ENCODE results near the gene DNTT. TPM values are rescaled to one million over a fixed set of nuclear protein-coding genes. Genes with fewer than 3 reads are reported as not detected.

The DNTT gene
- polyA plus RNA-seq, 1 donor from 2014 or later = not detected

DNA sequence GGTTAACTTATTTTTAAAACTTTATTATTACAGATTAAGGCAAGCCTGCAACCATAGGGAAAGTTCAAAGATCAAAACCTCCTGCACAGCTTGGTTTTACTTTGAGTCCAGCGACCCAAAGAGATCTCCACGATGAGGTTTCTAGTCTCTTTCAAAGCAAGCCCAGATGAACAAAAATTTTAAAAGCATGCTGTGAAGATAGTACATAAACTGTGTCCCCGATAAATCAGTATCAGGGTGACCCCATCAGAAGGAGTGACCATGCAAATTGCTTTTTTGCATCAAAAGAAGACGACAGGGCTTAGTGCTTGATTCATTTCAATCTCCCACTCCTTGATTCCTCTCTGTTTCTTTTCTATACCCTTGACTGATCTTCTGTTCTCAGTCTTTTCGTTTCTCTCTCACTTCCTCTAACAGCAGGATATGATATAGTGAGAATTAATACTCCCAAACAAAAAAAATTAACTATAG lies 16.0 kb upstream of the DNTT start:
- Histone ChIP-seq H4K20me1 (ENCODE audit: insufficient read depth) (no peaks in the 10 kb centered on the region), H3K27me3 (ENCODE audit: insufficient read depth, low read depth, low read length) (no peaks in the 10 kb centered on the region), H3K9ac (ENCODE audit: low read length) (no peak overlapping the region), H3K36me3 (ENCODE audit: insufficient read depth, low read length) (no peaks in the 10 kb centered on the region), H3K4me2 (ENCODE audit: low read length) (no peak overlapping the region), H3K27ac (ENCODE audit: low read length) (no peak overlapping the region), H2AFZ (ENCODE audit: low read depth, low read length) (no peak overlapping the region), H3K9me3 (ENCODE audit: low read length) (no peaks in the 10 kb centered on the region), H3F3A (ENCODE audit: insufficient read depth, low read length, poor library complexity, severe bottlenecking) (no peaks in the 10 kb centered on the region), H3K79me2 (replicated peaks; ENCODE audit: insufficient read depth, low read length) (no peaks in the 10 kb centered on the region), H3K4me3 (ENCODE audit: low read length) (no peak overlapping the region), H3K9me2 (ENCODE audit: insufficient read depth, low read length) (no peaks in the 10 kb centered on the region)
- TF ChIP-seq EZH2 (IDR thresholded peaks at IDR 0.05; ENCODE audit: borderline replicate concordance, insufficient read depth, low read length, poor library complexity, severe bottlenecking) = no peak
- TF ChIP-seq EP300 (conservative IDR thresholded peaks at IDR 0.05; ENCODE audit: poor library complexity, severe bottlenecking) = no peak

DNA sequence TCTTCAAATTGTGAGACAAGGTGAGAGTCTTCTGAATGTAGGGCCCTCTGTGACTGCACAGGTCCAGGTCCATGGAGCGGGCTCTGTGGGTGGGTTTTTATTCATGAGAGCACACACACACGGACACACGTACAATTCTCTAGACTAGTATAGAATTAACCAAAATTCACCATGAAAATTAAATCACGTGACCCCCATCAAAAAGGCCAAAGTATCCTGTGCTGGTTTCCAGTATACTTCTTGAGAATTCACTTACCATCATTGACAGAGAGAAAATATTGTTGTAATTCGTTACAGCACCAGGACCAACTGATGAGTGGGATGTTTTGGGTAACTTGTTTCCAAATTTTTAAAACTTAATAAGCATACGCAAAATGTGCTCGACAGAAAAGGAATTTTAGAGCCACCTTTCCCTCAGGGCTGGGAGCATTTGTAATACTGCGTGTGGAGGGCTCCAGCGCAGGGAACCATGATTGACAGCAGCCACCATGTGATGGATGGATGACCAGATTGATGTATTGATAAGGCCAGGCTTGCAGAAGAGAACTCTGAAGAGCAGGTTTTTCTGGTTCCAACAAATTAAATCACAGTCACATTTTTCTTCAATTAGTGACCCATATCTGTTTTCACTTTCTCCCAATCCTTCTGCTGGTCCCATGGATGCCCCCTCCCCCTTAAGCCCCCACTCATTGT lies 14.9 kb upstream of the DNTT start:
- Histone ChIP-seq H4K20me1 (ENCODE audit: insufficient read depth) (no peaks in the 10 kb centered on the region), H3K27me3 (ENCODE audit: insufficient read depth, low read depth, low read length) (no peaks in the 10 kb centered on the region), H3K27ac (ENCODE audit: low read length) (no peak overlapping the region), H2AFZ (ENCODE audit: low read depth, low read length) (no peak overlapping the region), H3K36me3 (ENCODE audit: insufficient read depth, low read length) (no peaks in the 10 kb centered on the region), H3K9me2 (ENCODE audit: insufficient read depth, low read length) (no peaks in the 10 kb centered on the region), H3F3A (ENCODE audit: insufficient read depth, low read length, poor library complexity, severe bottlenecking) (no peaks in the 10 kb centered on the region), H3K9ac (ENCODE audit: low read length) (no peak overlapping the region), H3K79me2 (replicated peaks; ENCODE audit: insufficient read depth, low read length) (no peaks in the 10 kb centered on the region), H3K4me3 (ENCODE audit: low read length) (no peak overlapping the region), H3K4me2 (ENCODE audit: low read length) (no peak overlapping the region), H3K9me3 (ENCODE audit: low read length) (no peaks in the 10 kb centered on the region)
- TF ChIP-seq, protein P1, sequence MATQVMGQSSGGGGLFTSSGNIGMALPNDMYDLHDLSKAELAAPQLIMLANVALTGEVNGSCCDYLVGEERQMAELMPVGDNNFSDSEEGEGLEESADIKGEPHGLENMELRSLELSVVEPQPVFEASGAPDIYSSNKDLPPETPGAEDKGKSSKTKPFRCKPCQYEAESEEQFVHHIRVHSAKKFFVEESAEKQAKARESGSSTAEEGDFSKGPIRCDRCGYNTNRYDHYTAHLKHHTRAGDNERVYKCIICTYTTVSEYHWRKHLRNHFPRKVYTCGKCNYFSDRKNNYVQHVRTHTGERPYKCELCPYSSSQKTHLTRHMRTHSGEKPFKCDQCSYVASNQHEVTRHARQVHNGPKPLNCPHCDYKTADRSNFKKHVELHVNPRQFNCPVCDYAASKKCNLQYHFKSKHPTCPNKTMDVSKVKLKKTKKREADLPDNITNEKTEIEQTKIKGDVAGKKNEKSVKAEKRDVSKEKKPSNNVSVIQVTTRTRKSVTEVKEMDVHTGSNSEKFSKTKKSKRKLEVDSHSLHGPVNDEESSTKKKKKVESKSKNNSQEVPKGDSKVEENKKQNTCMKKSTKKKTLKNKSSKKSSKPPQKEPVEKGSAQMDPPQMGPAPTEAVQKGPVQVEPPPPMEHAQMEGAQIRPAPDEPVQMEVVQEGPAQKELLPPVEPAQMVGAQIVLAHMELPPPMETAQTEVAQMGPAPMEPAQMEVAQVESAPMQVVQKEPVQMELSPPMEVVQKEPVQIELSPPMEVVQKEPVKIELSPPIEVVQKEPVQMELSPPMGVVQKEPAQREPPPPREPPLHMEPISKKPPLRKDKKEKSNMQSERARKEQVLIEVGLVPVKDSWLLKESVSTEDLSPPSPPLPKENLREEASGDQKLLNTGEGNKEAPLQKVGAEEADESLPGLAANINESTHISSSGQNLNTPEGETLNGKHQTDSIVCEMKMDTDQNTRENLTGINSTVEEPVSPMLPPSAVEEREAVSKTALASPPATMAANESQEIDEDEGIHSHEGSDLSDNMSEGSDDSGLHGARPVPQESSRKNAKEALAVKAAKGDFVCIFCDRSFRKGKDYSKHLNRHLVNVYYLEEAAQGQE (IDR thresholded peaks at IDR 0.05; ENCODE audit: borderline replicate concordance) = no peak
- TF ChIP-seq POLR2AphosphoS5 (IDR thresholded peaks at IDR 0.05) (no peak), MXI1 (conservative IDR thresholded peaks at IDR 0.05; ENCODE audit: poor library complexity, severe bottlenecking) (no peak), RAD21 (conservative IDR thresholded peaks at IDR 0.05) (no peak), SMC3 (conservative IDR thresholded peaks at IDR 0.05; ENCODE audit: poor library complexity) (no peak), TAF1 (IDR thresholded peaks at IDR 0.05; ENCODE audit: low read depth) (no peak), EP300 (conservative IDR thresholded peaks at IDR 0.05; ENCODE audit: poor library complexity, severe bottlenecking) (no peak), EZH2 (IDR thresholded peaks at IDR 0.05; ENCODE audit: borderline replicate concordance, insufficient read depth, low read length, poor library complexity, severe bottlenecking) (no peak)
- TF ChIP-seq, protein P2, sequence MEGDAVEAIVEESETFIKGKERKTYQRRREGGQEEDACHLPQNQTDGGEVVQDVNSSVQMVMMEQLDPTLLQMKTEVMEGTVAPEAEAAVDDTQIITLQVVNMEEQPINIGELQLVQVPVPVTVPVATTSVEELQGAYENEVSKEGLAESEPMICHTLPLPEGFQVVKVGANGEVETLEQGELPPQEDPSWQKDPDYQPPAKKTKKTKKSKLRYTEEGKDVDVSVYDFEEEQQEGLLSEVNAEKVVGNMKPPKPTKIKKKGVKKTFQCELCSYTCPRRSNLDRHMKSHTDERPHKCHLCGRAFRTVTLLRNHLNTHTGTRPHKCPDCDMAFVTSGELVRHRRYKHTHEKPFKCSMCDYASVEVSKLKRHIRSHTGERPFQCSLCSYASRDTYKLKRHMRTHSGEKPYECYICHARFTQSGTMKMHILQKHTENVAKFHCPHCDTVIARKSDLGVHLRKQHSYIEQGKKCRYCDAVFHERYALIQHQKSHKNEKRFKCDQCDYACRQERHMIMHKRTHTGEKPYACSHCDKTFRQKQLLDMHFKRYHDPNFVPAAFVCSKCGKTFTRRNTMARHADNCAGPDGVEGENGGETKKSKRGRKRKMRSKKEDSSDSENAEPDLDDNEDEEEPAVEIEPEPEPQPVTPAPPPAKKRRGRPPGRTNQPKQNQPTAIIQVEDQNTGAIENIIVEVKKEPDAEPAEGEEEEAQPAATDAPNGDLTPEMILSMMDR (IDR thresholded peaks at IDR 0.05; ENCODE audit: poor library complexity, severe bottlenecking) = no peak
